Type B pancreatic cell (in vitro differentiated cells): ENCODE data around the gene LMX1A. TPM values are rescaled to one million over a fixed set of nuclear protein-coding genes. Genes with fewer than 3 reads are reported as not detected.

ENCODE experiments used
- DNase-seq: peaks from one replicate; pipeline ENCODE4 v3.0.0; 2021; ENCODE audit warnings: mixed read lengths; ENCODE audit not compliant: unreplicated experiment; ENCODE audit errors: extremely low spot score
- H3K27ac Mint-ChIP-seq: 2 replicates; pipeline ENCODE4 v1.8.0; 2021; ENCODE audit warnings: mild to moderate bottlenecking, mixed read lengths
- H3K27me3 Mint-ChIP-seq: 2 replicates; pipeline ENCODE4 v1.8.0; 2021; ENCODE audit warnings: mixed read lengths
- H3K36me3 Mint-ChIP-seq: 2 replicates; pipeline ENCODE4 v1.8.0; 2021; ENCODE audit warnings: mixed read lengths
- H3K4me1 Mint-ChIP-seq: one replicate; pipeline ENCODE4 v1.8.0; 2021; ENCODE audit warnings: mixed read lengths; ENCODE audit not compliant: unreplicated experiment
- H3K4me3 Mint-ChIP-seq: 2 replicates; pipeline ENCODE4 v1.8.0; 2021; ENCODE audit warnings: mild to moderate bottlenecking, mixed read lengths
- H3K9me3 Mint-ChIP-seq: 2 replicates; pipeline ENCODE4 v1.8.0; 2021; ENCODE audit warnings: mixed read lengths
- CTCF ChIP-seq: fragments of 200-600 bp; sonication (generic); conservative IDR thresholded peaks from 2 replicates; pipeline ENCODE4 v1.5.0; 2021; ENCODE audit warnings: antibody characterized with exemption, mild to moderate bottlenecking
- total RNA-seq: library from RNA; stranded (reverse); gene quantifications from 2 replicates; pipeline ENCODE4 v1.2.1, GENCODE V29; 2021; ENCODE audit warnings: low replicate concordance

Gene LMX1A
- total RNA-seq, 1 donor from 2014 or later, result 34.4 TPM

- Mint-ChIP-seq H3K27ac (no peak overlapping the region), H3K27me3 (peaks cover 27% of the 10 kb centered on the region)
Measured at GRCh38 chr1:165395478-165395877, 39.0 kb upstream of the LMX1A start.

GRCh38 chr1:165392634-165393571, 36.4 kb upstream of the LMX1A start:
- H3K27me3 Mint-ChIP-seq, result peaks cover 42% of the 10 kb centered on the region
- H3K9me3 Mint-ChIP-seq, result no peaks in the 10 kb centered on the region
- DNase-seq, result peak; percentile 80
- H3K4me1 Mint-ChIP-seq, result peaks cover 19% of the 10 kb centered on the region
- no peaks in the 10 kb centered on the region for H3K36me3 Mint-ChIP-seq
- H3K27ac Mint-ChIP-seq, result no peak overlapping the region
- peak; percentile 97 for TF ChIP-seq CTCF
- H3K4me3 Mint-ChIP-seq, result peak overlapping the region; percentile 84

More at GRCh38 chr1:165395478-165395877, 39.0 kb upstream of the LMX1A start:
- no peak for DNase-seq
- TF ChIP-seq CTCF, result no peak
- H3K4me3 Mint-ChIP-seq, result no peak overlapping the region
- no peaks in the 10 kb centered on the region for H3K9me3 Mint-ChIP-seq
- H3K4me1 Mint-ChIP-seq, result peaks cover 23% of the 10 kb centered on the region
- H3K36me3 Mint-ChIP-seq, result no peaks in the 10 kb centered on the region

- no peak overlapping the region for H3K4me3 Mint-ChIP-seq
- H3K4me1 Mint-ChIP-seq, result peaks cover 12% of the 10 kb centered on the region
- no peak overlapping the region for H3K27ac Mint-ChIP-seq
- DNase-seq, result no peak
- no peak for TF ChIP-seq CTCF
- no peaks in the 10 kb centered on the region for H3K36me3 Mint-ChIP-seq
- H3K27me3 Mint-ChIP-seq, result peaks cover 66% of the 10 kb centered on the region
- no peaks in the 10 kb centered on the region for H3K9me3 Mint-ChIP-seq
Measured at GRCh38 chr1:165389609-165390008, 33.1 kb upstream of the LMX1A start.

GRCh38 chr1:165387961-165388360, 31.4 kb upstream of the LMX1A start:
- Mint-ChIP-seq H3K4me1 (peaks cover 6% of the 10 kb centered on the region), H3K9me3 (no peaks in the 10 kb centered on the region), H3K27me3 (peaks cover 63% of the 10 kb centered on the region), H3K36me3 (no peaks in the 10 kb centered on the region), H3K27ac (no peak overlapping the region), H3K4me3 (no peak overlapping the region)
- no peak for TF ChIP-seq CTCF
- DNase-seq, result no peak

- Mint-ChIP-seq H3K27me3 (peaks cover 58% of the 10 kb centered on the region), H3K27ac (no peak overlapping the region), H3K9me3 (no peaks in the 10 kb centered on the region), H3K36me3 (no peaks in the 10 kb centered on the region), H3K4me1 (peaks cover 1% of the 10 kb centered on the region), H3K4me3 (no peak overlapping the region)
- DNase-seq, result no peak
- TF ChIP-seq CTCF, result no peak
Measured at GRCh38 chr1:165387505-165387904, 31.0 kb upstream of the LMX1A start.
